ENCODE data around the gene PRSS56. TPM values are rescaled to one million over a fixed set of nuclear protein-coding genes. Genes with fewer than 3 reads are reported as not detected.

PRSS56 gene
- total RNA-seq, 1 donor from 2014 or later, result not detected

DNA sequence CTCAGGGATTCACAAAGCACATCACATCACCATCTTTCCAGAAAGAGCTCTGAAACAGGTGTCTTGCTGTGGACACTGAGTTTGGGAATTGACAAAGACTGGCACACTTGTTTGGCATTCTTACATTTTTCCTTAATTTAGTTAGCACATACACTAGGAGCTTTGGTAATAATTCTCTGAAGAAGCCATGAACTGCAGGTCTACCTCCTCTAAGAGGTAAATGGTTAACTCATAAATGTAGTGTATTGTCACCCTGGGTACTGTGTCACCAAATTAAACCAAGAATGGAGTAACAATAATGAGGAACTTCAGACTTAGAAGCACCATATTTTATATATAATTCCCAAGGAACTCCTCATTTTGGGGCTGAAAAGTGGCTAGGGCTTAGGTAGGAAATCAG lies 52.9 kb downstream of the PRSS56 start:
- no peak for DNase-seq (ENCODE audit: low spot score)

DNA sequence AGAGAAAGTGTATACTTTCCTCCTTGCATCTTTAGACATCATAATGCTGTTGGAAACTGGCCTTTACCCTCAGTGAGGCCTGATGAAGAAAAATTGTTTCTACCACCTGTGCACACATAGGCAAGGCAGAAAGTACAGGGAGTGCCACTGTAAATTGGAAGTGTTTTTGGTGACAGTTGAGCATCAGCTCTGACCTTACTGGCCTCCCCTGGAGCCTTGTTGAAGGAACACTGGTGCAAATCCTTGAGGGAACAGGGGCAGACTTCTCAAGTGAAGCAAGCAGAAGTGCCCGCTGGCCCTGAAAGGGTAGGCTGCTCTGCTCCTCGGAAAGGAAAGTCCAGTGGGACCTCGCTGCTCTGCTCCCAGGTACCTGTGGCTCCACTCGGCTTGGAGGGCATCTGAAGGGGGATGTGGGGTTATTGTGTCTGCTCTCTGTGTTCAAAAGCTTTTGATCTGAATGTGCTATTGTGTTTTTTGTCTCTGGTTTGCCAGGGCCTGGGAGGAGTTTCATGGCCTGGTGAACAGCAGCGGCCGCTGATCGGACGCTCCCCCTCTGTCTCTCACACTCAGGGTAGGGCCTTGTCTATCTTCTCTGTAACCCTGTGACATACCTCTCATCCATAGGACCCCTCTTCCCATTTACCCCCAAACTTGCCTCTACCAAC lies 53.7 kb downstream of the PRSS56 start:
- DNase-seq (ENCODE audit: low spot score), result no peak

DNA sequence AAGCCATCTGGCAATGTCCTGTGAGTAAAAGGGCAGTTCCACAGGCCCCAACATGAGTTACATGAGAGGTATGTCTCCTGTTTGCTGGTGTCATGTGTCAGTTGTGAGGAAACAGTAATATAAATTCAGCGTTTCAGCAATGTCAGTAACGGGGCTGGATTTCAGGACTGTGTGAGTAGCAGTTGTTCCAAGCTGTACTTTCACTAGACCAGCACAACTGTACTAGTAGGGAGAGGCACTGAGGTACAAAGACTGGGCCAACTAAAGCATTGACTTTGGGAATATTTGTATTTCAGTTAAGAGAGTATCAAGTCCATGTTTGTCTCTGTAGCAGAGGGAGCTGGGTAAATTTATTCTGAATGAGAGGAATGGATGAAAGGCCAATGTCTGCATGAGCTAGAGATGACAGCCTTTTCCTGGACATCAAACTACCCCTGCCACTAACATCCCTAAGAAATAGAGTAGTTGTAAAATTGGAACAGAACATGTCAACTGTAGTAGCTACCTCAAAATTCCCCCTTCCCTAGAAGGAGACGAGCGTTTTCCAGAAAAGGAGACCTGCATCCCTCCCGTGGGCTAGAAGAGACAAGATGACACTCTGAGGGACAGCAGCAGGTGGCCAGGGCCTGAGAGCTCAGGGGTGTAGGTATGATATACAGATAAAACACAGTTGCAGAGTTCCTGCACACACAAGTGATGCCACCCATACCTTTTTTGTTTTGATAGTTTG lies 54.7 kb downstream of the PRSS56 start:
- DNase-seq (ENCODE audit: low spot score), result no peak

Other genes with a start within 250 kb of the PRSS56 start
- gene ALPP, start 141.6 kb upstream of the PRSS56 start, total RNA-seq, result not detected
- not detected for gene ALPG, start 113.5 kb upstream of the PRSS56 start, total RNA-seq
- 1.0 TPM for gene ALPI, start 64.2 kb upstream of the PRSS56 start, total RNA-seq
- gene ECEL1, start 32.6 kb upstream of the PRSS56 start, total RNA-seq, result 0.35 TPM
- not detected for gene CHRND, start 5.8 kb downstream of the PRSS56 start, total RNA-seq
- not detected for gene CHRNG, start 19.3 kb downstream of the PRSS56 start, total RNA-seq
- gene TIGD1, start 30.2 kb downstream of the PRSS56 start, total RNA-seq, result 4.6 TPM
- gene EIF4E2, start 30.3 kb downstream of the PRSS56 start, total RNA-seq, result 65.5 TPM
- 6.0 TPM for gene EFHD1, start 113.2 kb downstream of the PRSS56 start, total RNA-seq
- gene GIGYF2, start 176.9 kb downstream of the PRSS56 start, total RNA-seq, result 55.6 TPM